ENCODE results near the gene FLNB.
A peak's percentile ranks its signal among the peaks of the same experiment; 100 is the strongest.

Gene FLNB

GRCh38 chr3:58012302-58012701 lies 4.1 kb downstream of the FLNB start:
- no peak for DNase-seq

- no peak for DNase-seq
These were observed 4.9 kb downstream of the FLNB start for GRCh38 chr3:58013099-58013498.

DNA sequence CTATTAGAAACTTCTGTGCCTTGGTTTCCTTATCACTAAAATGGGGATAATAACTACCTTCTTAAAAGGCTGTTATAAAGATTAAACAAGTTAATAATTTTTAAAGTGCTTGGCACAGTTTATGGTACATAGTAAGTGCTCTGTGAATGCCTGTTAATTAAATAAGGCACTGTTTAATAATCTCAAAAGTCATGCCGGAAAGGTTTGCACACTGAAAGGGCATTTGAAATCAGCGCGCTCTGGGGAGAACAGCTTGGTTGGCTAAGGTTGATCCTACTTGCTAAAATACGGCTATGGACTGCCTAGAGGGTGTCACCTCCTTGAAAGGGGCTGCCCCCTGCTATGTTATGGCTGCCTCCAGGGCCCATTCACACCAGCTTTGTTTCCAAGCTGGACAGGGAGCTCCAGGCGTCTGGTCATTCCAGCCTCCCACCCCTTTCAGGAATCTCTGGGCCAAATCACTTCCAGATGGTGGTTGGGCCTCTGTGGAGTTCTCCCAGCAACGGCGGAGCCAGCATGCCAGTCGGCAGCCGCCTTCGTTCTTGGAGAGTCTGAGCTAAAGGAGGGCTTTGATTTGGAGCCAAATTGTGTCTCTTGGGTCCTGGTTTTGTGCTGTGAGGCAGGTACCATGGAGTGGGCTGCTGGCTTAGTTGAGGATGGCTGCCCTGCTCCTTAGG lies 5.9 kb downstream of the FLNB start:
- no peak for DNase-seq

- no peak for DNase-seq
These were observed 7.3 kb downstream of the FLNB start for GRCh38 chr3:58015520-58015915.

- no peak for DNase-seq
These were observed 8.5 kb downstream of the FLNB start for GRCh38 chr3:58016710-58017109.

GRCh38 chr3:58018892-58019742 lies 10.9 kb downstream of the FLNB start:
- DNase-seq: no peak

- no peak for DNase-seq
These were observed 12.5 kb downstream of the FLNB start for GRCh38 chr3:58020783-58021071.

DNA sequence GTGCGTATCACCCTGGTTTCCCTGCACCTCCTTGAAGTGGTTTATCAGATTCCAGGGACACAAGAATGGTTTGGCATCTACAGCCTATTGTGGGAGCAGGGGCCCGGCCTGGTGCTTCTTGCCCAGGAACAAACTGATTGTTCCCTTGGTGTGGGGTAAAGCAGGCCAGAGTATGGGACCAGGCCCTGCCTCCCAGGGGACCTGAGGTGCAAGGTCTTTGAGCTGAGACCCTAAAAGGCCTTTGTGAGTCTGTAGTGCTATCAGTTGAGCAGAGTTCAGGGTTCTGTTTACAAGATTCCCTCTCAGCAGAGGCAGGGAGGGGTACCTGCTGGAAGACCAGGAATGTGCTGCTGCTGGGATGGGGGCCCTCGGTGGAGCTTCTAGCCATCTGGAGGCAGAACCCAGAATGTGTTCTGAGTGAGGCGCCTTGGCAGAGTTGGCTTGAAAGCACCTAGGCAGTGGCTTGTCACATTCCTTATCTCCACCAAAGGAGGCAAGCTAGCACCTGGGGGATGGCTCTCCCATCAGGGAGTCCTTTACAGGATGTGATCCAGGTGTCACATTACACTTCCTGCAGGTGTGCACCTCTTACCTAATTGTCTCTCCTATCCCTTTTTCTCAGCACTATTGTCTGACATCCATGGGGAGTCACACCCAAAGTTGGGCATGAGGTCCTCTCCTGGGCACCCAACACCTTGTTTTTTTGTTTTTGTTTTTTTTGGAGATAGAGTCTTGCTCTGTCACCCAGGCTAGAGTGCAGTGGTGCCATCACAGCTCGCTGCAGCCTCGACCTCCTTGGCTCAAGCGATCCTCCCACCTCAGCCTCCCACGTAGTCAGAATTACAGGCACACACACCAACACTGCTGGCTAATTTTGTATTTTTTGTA lies 13.1 kb downstream of the FLNB start:
- DNase-seq: no peak

DNA sequence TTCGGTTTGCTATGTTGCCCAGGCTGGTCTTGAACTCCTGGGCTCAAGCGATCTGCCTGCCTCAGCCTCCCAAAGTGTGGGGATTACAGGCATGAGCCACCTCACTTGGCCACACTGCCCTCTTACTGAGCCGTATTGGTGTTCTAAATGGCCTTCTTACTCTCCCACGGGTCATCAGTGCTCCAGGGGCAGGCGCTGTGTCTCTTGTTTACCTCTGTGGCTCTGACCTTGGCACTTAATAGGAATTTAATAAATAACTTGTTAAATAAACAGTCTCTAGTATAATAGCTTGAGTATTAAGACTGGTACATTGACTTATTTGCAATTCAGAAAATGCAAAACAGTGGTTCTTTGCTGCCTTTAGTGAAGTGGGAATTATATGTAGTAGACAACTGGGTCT lies 13.7 kb downstream of the FLNB start:
- no peak for DNase-seq

GRCh38 chr3:58022490-58022889 lies 14.3 kb downstream of the FLNB start:
- no peak for DNase-seq

DNA sequence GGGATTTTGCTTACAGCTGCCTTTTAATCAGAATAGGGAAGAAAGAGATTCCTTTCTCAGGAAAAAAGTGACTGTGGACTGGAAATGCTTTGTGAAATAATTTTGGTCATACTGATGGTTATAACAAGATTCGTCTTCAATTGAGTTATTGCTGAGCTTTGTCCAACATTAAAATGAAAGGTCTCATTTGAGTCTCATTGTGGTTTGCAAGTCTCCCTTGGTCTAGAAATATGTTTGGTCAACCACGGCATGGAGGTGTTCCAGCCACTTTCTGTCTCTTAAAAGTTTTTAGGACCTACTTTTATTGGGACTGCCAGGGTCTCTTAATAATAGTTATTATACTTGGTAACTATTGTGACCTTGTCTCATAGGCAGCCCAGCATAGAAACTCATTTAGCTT lies 15.3 kb downstream of the FLNB start:
- DNase-seq: no peak

DNA sequence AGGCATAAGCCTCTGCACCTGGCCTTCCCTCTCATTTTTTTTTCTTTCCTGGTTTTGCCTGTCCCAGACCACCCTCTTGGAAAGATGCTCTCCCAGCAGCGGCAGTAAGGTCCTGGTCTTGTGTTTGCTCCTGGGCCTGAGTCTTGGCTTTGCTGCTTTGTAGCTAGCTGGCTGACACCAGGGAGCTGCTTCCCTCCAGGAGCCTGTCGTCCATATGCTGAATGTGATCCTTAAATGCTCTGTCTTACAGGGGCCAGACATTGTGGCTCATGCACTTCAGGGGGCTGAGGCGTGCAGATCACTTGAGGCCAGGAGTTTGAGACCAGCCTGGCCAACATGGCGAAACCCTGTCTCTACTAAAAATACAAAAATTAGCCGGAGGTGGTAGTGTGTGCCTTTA lies 17.2 kb downstream of the FLNB start:
- no peak for DNase-seq

GRCh38 chr3:58025837-58026569 lies 17.8 kb downstream of the FLNB start:
- DNase-seq: no peak

GRCh38 chr3:58026598-58026997 lies 18.4 kb downstream of the FLNB start:
- DNase-seq: no peak

DNA sequence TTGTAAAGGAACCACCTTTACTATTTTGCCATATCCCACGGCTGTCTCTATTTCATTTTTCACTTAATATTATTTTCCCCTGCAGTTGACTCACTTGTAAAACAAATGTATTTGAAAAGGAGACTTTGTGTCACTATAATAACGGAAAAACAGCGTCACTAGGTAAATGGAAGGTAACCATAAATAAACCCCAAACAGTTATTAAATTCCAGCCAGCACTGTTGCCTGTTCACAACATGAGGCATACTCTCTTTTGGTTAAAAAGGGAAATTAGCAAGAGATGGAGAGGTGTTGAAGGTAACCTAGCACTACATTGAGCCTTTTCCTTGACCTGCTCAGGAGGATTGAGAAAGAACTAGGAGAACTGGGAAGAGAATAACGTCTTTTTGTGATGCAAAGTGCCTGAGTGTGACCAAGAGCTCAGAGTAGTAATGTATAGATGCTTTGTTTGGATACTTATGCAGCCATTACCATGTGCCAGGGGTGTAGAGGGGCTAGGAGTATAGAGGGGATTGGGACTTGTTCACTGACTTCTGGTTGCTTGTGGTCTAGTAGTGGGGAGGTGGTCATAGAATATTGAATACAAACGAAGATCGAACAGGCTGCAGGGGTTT lies 19.6 kb downstream of the FLNB start:
- no peak for DNase-seq

- DNase-seq: no peak
These were observed 20.7 kb downstream of the FLNB start for GRCh38 chr3:58028902-58029301.

- DNase-seq: no peak
These were observed 21.8 kb downstream of the FLNB start for GRCh38 chr3:58029842-58030584.

DNA sequence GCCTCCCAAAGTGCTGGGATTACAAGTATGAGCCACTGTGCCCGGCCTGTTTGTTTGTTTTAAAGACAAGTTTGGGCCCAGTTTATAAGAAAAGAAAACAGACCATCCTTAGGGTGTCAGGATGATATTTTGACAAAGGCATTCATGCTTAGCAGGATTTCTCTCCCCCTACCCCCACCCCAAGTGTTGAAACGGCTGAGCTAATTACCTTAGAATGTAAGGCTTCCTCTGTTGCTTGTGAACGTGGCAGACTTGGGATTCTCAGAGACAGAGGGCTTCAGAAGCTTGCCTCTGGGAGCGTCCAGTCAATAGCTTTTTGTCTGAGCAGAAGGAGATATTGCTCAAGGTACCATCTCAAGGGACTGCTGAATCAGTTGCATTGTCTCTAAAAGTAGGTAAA lies 24.0 kb downstream of the FLNB start:
- DNase-seq: no peak

- DNase-seq: peak; percentile 34
These were observed 26.7 kb downstream of the FLNB start for GRCh38 chr3:58034738-58035523.

DNA sequence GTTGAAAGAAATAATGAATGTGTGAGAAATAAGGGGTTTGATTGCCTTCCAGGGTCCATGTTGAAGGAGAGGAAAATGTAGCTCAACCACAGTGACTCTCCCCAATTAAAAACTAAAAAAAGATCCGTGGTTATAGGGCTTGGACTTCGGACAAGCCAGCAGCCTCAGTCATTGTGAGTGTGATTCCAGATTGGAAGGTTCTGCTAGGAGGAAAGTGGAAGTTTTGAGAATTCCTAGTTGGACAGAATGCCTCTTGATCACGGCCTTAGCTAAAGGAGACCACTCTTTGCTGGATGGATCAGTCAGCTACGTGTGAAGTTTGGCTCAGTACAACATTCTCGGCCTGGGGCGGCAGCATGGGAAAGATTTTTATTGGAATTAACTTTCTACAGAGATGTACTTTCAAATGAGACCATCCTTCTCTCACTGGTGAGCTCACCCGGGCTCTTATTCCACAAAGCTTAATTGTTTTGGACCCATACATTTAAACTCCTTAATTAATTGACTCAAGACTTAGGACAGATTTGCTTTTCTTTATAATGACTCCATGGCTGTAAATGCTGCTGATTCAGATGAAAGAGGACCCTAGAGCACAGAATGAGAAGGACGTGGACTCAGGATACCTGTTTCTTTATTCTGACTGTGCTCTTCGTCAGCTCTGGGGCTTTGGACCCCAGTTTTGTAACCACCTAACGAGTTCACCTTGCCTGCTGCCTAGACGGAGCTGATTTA lies 27.5 kb downstream of the FLNB start:
- no peak for DNase-seq
